Vagina (tissue), 2 donors: ENCODE data around the gene ALOX15B.

Source experiments
- POLR2A ChIP-seq, 2 donors: fragments of 450-650 bp; IDR thresholded peaks; one replicate each; pipeline ENCODE4 v1.6.1; 2017; ENCODE audit warnings: antibody characterized with exemption in 2 of 2, mild to moderate bottlenecking in 2 of 2, moderate library complexity in 2 of 2
- TF ChIP-seq, protein P1 (sequence below), 3 experiments: fragments of 450-650 bp in 2 of 3; fragments of 200-600 bp in 1 of 3; sonication (generic) in 1 of 3; IDR thresholded peaks; one replicate each; pipeline ENCODE4 v1.5.1; 2017 to 2019; ENCODE audit warnings: antibody characterized with exemption in 3 of 3, mild to moderate bottlenecking in 2 of 3, moderate library complexity in 2 of 3

DNA sequence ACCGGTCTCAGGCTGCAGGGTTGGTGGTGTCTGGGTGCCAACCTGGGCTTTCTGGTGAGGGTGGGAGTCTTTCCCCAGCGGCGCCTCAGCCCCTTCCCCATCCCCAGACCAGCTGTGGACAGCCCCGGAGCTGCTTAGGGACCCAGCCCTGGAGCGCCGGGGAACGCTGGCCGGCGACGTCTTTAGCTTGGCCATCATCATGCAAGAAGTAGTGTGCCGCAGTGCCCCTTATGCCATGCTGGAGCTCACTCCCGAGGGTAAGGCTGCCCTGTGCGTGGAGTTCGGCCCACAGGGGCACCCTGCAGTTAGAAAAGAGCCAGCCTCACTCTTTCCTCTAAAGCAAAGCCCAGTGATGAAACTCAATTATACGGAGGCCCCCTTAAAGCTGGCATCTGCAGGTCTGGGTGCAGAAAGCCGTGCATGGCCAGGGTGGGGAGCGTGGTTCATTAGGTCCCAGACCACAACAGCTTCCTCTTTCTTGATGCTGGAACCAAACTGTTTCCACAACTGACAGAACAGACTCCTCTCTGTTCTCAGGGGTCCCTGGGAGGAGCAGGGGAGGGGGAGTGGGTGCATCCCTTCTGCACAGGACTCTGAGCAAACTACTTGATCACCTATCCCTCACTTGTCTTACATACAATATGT, 25.7 kb upstream of the ALOX15B start:
- TF ChIP-seq, protein P1, sequence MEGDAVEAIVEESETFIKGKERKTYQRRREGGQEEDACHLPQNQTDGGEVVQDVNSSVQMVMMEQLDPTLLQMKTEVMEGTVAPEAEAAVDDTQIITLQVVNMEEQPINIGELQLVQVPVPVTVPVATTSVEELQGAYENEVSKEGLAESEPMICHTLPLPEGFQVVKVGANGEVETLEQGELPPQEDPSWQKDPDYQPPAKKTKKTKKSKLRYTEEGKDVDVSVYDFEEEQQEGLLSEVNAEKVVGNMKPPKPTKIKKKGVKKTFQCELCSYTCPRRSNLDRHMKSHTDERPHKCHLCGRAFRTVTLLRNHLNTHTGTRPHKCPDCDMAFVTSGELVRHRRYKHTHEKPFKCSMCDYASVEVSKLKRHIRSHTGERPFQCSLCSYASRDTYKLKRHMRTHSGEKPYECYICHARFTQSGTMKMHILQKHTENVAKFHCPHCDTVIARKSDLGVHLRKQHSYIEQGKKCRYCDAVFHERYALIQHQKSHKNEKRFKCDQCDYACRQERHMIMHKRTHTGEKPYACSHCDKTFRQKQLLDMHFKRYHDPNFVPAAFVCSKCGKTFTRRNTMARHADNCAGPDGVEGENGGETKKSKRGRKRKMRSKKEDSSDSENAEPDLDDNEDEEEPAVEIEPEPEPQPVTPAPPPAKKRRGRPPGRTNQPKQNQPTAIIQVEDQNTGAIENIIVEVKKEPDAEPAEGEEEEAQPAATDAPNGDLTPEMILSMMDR (IDR thresholded peaks at IDR 0.05) = no peak
- no peak for TF ChIP-seq POLR2A (IDR thresholded peaks at IDR 0.05)
